GM19099 (cell line): Measurements from ENCODE around the gene CLIP1.

Experiments
- POLR2A ChIP-seq: IDR thresholded peaks from 3 replicates; pipeline ENCODE4 v1.6.1; 2011; ENCODE audit warnings: low read depth; ENCODE audit not compliant: insufficient read length; ENCODE audit errors: extremely low read depth

CLIP1 gene

DNA sequence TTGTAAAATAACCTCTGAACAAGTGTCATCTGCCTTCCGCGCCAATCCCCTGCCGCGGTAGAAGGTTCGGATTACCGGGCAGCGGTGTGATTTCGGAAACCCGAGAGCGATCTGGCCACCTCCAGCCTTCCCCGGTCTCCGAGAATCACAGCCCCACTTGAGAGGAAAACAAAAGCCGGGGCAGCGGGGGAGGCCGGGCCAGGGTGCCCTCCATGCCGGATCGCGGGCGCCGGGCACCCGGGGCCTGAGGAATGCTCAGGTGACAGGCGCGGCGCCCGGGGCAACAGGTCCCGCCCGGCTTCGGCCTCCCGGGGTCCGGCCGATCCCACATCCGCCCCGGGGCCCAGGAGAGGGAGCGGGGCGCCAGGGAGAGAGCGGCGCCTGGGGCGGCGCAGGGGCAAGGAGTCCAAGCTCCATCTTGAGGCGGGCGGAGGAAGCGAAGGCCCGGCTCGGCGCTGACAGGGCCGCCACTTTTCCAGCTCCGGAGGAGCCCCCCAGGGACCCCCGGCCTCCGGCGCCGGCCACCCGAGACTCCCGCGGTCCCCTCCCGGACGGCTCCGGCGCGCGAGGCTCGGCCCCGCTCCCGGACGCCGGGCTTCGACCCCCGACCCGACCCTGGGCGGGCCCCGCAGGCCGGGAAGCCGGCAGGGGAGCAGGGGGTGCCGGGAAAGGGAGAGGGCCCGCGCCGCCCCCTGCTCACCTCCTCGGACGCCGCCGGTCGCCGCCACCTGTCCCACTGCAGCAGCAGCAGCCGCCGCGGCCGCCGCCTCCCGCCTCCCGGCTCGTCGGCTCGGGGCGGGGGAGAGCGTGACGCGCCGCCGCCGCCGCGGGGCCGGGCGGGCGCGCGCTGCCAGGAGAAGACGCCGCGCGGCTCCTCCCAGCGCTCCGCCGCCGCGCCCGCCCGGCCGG lies at the start of gene CLIP1:
Gene CLIP1, minus strand, starts transcription at position 849 of the 909 bp plus-strand sequence. CDS start 42,217 bp downstream, outside the sequence.
- peak; percentile 67 for TF ChIP-seq POLR2A

DNA sequence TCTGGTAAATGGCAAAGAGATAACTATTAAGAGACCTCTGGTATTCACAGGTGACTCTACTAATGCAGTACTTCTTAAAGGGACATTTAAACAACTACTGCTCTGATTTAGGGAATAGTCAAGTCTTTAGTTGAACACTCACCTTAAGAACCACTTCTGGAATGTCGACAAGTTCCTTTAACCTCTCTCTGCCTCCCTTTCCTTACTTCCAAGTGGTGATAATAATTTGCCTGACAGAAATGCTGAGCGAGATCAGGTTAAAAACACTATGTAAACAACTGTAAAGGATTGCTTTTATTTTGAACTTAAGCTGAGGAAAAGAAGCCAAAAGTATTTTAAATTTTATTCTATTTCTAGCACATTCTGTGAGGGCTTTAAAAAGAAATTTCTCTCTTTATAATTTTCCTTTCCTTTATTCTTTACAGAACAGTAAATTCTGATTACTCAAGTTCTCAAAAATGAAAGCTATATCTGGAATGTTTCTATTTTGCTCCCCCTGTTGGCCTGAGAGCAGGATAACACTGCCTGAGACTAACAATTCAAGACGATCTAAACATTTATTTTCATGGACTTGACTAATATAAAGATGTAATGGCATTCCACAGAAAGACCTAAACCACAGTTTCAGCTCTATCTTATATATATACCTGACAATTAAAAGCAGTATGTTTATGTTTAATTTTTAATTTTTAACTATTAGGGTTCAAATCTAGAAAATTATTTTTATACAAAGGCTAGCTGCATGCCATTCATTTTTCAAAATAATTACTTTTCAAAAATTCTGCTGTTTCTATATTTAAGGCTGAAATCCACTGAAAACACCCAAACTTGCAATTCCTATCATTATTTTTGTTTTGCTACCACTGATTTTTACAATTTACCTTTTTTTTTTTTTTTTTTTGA lies 49.1 kb upstream of the CLIP1 start:
- no peak for TF ChIP-seq POLR2A

DNA sequence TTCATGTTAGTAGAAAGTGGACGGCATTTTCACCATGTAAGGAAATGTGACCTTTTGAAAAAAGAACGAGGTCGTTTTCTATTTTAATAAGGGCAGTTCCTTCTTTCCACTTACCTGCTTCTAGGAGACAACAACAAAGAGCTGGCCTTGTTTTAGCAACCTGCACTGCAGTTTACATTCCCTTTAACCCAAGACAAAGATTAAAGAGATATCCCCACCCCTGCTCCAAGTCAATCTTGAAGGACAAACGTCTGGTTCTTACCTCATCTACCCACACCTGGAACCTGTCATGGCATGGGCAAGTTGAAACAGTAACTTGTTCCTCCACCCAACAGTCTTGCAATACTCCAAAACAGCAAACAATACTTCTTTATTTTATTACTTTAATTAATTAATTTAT lies 45.5 kb upstream of the CLIP1 start:
- TF ChIP-seq POLR2A: no peak

DNA sequence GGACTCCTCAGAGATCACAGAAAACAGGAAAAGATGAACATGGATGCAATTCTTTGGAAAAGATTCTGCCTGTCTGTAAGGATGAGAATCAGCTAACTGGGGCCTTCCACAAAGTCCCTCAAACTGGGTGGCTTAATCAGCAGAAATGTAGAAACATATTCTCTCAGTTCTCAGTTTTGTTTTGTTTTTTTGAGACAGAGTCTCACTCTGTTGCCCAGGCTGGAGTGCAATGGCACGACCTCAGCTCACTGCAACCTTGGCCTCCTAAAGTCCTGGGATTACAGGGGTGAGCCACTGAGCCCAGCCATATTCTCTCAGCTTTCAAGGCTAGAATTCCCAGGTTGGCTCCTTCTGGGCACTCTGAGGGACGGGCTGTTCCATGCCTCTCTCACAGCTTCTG lies 38.2 kb upstream of the CLIP1 start:
- no peak for TF ChIP-seq POLR2A

DNA sequence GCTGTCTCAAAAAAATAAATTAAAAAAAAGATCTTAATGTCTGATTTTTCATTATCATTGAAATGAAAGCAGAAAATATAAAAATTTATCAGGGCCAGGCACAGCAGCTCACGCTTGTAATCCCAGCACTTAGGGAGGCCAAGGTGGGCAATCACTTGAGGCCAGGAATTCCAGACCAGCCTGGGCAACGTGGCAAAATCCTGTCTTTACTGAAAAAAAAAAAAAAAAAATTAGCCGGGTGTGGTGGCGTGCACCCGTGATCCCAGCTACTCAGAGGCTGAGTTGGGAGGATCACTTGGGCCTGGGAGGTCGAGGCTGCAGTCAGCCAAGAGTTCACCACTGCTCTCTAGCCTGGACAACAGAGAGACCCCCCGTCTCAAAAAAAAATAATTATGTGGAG lies 37.6 kb upstream of the CLIP1 start:
- no peak for TF ChIP-seq POLR2A

DNA sequence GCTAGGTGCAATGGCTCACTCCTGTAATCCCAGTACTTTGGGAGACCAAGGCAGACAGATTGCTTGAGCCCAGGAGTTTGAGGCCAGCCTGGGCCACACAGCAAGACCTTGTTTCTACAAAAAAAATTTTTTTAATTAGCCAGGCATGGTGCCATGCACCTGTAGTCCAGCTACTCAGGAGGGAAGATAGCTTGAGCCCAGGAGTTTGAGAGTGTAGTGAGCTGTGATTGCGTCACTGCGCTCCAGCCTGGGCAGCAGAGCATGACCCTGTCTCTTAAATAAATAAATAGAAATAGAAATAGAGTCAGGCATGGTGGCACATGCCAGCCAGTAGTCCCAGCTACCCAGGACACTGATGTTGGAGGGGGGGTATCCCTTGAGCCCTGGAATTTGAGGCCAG lies 36.7 kb upstream of the CLIP1 start:
- no peak for TF ChIP-seq POLR2A

DNA sequence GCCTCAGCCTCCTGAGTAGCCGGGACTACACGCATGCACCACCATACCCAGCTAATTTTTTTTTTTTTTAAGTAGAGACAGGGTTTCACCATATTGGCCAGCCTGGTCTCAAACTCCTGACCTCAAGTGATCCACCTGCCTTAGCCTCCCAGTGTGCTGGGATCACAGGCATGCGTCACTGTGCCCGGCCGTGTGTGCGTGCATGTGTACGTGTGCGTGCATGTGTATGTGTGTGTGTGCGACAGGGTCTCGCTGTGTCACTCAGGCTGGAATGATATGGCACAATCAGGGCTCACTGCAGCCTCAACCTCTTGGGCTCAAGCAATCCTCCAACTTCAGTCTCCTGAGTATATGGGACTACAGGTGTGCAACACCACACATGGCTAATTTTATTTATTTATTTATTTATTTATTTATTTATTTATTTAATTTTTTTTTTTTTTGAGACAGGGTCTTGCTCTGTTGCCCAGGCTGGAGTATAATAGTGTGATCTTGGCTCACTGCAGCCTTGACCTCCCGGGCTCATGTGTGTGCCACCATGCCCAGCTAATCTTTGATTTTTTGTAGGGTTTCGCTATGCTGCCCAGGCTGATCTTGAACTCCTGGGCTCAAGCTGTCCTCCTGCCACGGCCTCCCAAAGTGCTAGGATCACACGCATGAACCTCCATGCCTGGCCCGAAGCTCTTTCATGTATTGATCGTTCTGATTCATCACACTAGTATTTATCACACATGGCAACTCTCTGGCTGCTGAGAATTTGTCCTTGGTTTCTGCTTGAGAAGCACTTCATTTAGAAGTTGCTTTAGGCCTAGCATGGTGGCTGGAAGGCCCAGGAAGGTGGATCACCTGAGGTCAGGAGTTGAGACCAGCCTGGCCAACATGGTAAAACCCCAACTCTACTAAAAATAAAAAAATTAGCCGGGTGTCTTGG lies 35.9 kb upstream of the CLIP1 start:
- no peak for TF ChIP-seq POLR2A

DNA sequence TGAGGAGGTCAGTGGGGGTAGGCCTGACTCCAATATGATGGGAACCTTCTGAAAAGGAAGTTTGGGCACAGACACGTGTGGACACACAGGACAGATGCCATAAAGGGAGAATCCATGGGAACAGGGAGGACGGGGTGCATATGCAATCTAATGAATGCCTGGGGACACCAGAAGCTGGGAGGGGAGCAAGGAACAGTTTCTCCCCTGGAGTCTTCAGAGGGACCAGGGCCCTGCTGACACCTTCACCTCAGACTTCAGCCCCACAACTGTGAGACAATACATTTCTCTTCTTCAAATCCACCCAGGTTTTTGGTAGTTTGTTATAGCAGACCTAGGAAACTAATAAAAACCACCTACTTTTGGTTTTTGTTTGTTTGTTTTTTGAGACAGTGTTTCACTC lies 35.2 kb upstream of the CLIP1 start:
- TF ChIP-seq POLR2A: no peak

DNA sequence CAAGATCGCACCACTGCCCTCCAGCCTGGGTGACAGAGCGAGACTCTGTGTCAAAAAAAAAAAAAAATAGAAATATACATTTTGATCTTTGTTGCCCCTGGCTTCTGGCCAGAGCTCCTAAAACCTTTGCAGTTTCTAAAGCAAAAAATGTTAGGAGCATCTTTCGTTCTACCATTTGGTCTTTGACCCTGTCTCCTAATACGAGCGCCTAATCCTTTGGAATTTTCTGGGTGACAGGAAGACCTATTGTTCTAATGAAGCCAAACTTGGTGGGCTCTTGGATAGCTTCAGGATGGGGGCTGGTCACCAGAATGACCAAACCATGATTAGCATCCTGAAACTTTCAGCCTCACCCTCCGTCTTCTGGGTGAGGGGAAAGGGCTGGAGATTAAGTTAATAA lies 32.3 kb upstream of the CLIP1 start:
- TF ChIP-seq POLR2A: no peak

DNA sequence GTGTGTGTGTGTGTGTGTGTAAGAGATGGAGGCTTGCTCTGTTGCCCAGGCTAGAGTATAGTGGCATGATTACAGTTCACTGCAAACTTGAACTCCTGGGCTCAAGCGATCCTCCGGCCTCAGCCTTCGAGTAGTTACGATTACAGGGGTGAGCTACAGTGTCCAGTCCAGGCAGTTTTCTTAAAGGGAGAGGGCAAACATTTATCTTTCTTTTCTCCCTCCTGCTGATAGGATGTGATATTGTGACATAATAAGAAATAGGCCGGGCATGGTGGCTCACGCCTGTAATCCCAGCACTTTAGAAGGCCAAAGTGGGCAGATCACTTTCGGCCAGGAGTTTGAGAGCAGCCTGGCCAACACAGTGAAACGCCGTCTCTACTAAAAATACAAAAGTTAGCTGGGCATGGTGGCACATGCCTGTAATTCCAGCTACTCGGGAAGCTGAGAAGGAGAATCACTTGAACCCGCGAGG lies 31.8 kb upstream of the CLIP1 start:
- TF ChIP-seq POLR2A: no peak

DNA sequence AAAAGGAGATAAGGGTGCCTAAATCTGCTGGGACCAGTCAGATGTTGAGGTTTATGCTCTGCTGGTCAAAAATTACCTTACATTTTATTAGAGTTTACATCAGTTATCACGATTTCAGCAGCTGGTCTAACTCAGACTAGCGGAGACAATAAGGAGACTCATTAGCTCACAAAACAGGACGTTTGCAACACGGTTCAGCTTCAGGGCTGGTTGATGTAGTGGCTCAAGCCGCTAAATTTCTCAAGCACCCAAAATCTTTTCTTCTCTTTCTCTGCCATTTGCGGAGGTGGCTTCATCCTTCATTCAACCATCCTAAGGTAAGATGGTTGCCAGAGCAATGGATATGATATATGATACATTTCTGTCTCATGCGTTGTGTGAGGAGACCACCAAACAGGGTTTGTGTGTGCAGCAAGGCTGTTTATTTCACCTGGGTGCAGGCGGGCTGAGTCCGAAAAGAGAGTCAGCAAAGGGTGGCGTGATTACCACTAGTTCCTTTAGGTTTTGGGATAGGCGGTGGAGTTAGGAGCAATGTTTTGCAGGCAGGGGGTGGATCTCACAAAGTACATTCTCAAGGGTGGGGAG lies 30.3 kb upstream of the CLIP1 start:
- no peak for TF ChIP-seq POLR2A

DNA sequence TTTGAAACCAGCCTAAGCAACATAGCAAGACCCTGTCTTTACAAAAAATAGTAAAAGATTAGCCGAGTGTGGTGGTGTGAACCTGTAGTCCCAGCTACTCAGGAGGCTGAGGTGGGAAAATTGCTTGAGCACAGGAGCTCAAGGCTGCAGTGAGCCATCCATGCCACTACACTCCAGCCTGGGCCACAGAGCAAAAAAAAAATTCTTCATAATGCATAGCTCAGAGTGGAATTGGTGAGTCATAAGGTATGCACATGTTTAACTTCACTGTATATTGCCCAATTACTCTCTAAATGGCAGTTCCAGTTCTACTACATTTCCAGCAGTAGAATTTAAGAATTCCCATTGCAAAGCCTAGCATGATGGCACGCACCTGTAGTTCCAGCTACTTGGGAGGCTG lies 26.8 kb upstream of the CLIP1 start:
- no peak for TF ChIP-seq POLR2A

DNA sequence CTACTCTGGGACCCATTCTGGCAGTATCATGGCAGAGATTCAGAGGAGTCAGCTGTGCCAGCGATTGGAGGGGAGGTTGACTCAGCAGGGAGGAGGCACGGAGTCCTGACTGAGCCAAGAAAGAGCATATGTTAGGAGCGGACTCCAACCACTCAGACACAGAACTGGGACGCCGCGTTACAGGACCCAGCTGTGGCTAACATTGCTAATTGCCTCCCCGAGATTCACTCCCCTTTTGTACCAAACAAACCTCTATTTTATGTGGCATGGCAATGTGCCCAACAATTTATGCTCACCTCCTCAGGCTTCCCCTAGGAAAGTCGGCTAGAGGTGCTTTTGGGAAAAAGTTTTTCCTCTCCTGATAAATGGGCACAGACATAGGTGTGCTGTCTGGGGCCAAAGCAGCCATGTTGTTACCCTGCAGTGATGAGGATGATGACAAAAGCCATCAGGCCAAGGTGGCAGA lies 15.2 kb upstream of the CLIP1 start:
- no peak for TF ChIP-seq POLR2A

DNA sequence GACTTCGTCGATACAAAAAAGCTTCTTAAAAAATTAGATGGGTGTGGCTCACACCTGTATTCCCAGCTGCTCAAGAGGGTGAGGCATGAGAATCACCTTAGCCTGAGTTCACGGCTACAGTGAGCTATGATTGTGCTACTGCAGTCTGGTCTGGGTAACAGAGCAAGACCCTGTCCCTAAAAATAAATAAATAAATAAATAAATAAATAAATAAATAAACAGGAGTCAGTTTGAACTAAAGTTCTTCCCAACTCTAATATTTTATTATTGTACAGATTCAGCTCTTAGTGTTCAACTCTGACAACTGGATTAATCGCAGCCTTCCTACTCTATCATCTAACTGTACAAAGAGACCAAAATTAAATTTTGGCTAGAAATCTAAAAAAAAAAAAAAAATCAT lies 12.7 kb upstream of the CLIP1 start:
- no peak for TF ChIP-seq POLR2A

DNA sequence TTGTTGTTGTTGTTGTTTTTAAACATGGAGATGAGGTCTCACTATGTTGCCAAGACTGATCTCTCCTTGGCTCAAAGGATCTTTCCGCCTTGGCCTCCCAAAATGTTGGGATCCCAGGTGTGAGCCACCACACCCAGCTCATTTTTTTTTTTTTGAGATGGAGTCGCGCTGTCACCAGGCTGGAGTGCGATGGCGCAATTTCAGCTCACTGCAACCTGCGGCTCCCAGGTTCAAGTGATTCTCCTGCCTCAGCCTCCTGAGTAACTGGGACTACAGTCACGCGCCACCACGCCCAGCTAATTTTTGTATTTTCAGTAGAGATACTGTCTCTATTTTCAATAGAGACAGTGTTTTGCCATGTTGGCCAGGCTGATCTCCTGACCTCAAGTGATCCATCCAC lies 4.9 kb upstream of the CLIP1 start:
- TF ChIP-seq POLR2A: no peak
